GM21526 (cell line): ENCODE data around the gene AMZ1.
"Not testable (repeated sequence)": the region's sequence is repeated elsewhere in the genome, so short reads cannot be mapped to it uniquely, and the experiment has no call there.

Experiments
- ATAC-seq: cut with Tn5 transposase; IDR thresholded peaks from one replicate; pipeline ENCODE4 v1.9.1; 2021; ENCODE audit warnings: moderate library complexity; ENCODE audit not compliant: unreplicated experiment, low FRiP score

AMZ1 gene

GRCh38 chr7:2737771-2738540, 50.0 kb downstream of the AMZ1 start:
- no peak for ATAC-seq

- ATAC-seq = no peak
Observed at GRCh38 chr7:2738766-2739549, 51.0 kb downstream of the AMZ1 start.

- not testable (repeated sequence) for ATAC-seq
Observed at GRCh38 chr7:2743523-2744185, 55.7 kb downstream of the AMZ1 start.

- ATAC-seq = not testable (repeated sequence)
Observed at GRCh38 chr7:2748684-2749083, 60.7 kb downstream of the AMZ1 start.

- no peak for ATAC-seq
Observed at GRCh38 chr7:2750004-2750407, 62.0 kb downstream of the AMZ1 start.

- ATAC-seq = no peak
Observed at GRCh38 chr7:2751086-2751485, 63.1 kb downstream of the AMZ1 start.

- no peak for ATAC-seq
Observed at GRCh38 chr7:2753148-2753547, 65.1 kb downstream of the AMZ1 start.

- ATAC-seq = no peak
Observed at GRCh38 chr7:2754086-2754485, 66.1 kb downstream of the AMZ1 start.

GRCh38 chr7:2754912-2755311, 66.9 kb downstream of the AMZ1 start:
- ATAC-seq = no peak

- no peak for ATAC-seq
Observed at GRCh38 chr7:2755531-2755930, 67.5 kb downstream of the AMZ1 start.

- no peak for ATAC-seq
Observed at GRCh38 chr7:2757361-2757903, 69.4 kb downstream of the AMZ1 start.

- peak; percentile 71 for ATAC-seq
Observed at GRCh38 chr7:2757904-2758672, 70.1 kb downstream of the AMZ1 start.

GRCh38 chr7:2758673-2759616, 70.9 kb downstream of the AMZ1 start:
- no peak for ATAC-seq

- no peak for ATAC-seq
Observed at GRCh38 chr7:2759736-2760097, 71.7 kb downstream of the AMZ1 start.

- ATAC-seq = no peak
Observed at GRCh38 chr7:2760098-2760889, 72.3 kb downstream of the AMZ1 start.

- no peak for ATAC-seq
Observed at GRCh38 chr7:2761131-2761624, 73.2 kb downstream of the AMZ1 start.

- no peak for ATAC-seq
Observed at GRCh38 chr7:2761801-2762497, 73.9 kb downstream of the AMZ1 start.

GRCh38 chr7:2763597-2763996, 75.6 kb downstream of the AMZ1 start:
- no peak for ATAC-seq
